Right atrium auricular region (tissue), 2 donors: ENCODE data around the gene MX1. TPM values are rescaled to one million over a fixed set of nuclear protein-coding genes. Genes with fewer than 3 reads are reported as not detected.

ENCODE experiments used
- DNase-seq: peaks from one replicate; pipeline ENCODE4 v3.0.0-alpha.2; 2019; ENCODE audit warnings: low spot score
- H3K27ac ChIP-seq, 2 donors: fragments of 200-600 bp; sonication (generic); 1 replicate in 1 of 2; 2 replicates in 1 of 2; pipeline ENCODE4 v1.5.1; 2016 to 2019
- H3K27me3 ChIP-seq, 2 donors: fragments of 200-600 bp; sonication (generic); one replicate each; pipeline versions ENCODE4 v1.5.1 to v1.6.0; 2017 to 2019
- H3K36me3 ChIP-seq: fragments of 200-600 bp; sonication (generic); one replicate; pipeline ENCODE4 v1.5.1; 2016
- H3K4me1 ChIP-seq, 2 donors: fragments of 200-600 bp; sonication (generic); one replicate each; pipeline versions ENCODE4 v1.5.1 to v1.6.0; 2017 to 2019
- H3K4me3 ChIP-seq, 2 donors: fragments of 200-600 bp; sonication (generic); 1 replicate in 1 of 2; 2 replicates in 1 of 2; pipeline ENCODE4 v1.5.1; 2017 to 2019; ENCODE audit warnings: mild to moderate bottlenecking in 1 of 2, moderate library complexity in 1 of 2
- H3K9me3 ChIP-seq, 2 donors: fragments of 200-600 bp; sonication (generic); one replicate each; pipeline ENCODE4 v1.5.1; 2019
- total RNA-seq, 2 donors: library from RNA; depleted of rRNA; stranded (reverse); fragments of >200 nt; gene quantifications; one replicate each; pipeline ENCODE4 v1.1.0, GENCODE V29; 2016
- TF ChIP-seq, protein P1 (sequence below), 2 donors: fragments of 200-600 bp; sonication (generic); IDR thresholded peaks; one replicate each; pipeline ENCODE4 v1.5.1; 2019; ENCODE audit warnings: antibody characterized with exemption in 2 of 2

MX1 gene
- total RNA-seq, 2 donors from 2014 or later = 6.9 to 8.5 TPM

DNA sequence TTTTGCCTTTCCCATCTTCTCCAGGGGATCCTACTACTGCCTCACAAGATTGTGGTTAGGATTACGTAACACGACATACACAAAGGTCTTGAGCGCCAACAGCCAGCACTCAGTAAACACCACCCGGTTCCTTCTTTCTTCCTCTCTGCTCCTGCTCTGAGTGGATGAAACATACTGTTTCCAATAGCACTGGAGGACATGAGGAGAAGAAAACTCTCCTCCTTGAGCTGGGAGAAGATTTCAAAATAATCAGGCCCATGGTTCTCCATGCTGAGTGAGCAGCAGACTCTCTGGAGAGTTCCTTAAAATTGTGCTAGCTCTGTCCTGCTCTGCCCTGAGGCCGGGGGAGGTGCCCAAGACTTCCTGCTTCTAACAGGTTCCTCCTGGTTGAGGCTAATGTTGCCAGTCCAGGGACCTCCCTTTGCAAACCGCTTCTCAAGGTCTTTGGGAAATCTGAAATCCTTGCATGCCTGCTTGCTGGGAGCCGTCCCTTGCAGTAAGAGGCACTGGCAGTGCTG lies 29.4 kb upstream of the MX1 start:
- no peaks in the 10 kb centered on the region for H3K9me3 ChIP-seq
- H3K4me3 ChIP-seq = no peak overlapping the region
- no peaks in the 10 kb centered on the region for H3K27me3 ChIP-seq
- TF ChIP-seq, protein P1, sequence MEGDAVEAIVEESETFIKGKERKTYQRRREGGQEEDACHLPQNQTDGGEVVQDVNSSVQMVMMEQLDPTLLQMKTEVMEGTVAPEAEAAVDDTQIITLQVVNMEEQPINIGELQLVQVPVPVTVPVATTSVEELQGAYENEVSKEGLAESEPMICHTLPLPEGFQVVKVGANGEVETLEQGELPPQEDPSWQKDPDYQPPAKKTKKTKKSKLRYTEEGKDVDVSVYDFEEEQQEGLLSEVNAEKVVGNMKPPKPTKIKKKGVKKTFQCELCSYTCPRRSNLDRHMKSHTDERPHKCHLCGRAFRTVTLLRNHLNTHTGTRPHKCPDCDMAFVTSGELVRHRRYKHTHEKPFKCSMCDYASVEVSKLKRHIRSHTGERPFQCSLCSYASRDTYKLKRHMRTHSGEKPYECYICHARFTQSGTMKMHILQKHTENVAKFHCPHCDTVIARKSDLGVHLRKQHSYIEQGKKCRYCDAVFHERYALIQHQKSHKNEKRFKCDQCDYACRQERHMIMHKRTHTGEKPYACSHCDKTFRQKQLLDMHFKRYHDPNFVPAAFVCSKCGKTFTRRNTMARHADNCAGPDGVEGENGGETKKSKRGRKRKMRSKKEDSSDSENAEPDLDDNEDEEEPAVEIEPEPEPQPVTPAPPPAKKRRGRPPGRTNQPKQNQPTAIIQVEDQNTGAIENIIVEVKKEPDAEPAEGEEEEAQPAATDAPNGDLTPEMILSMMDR (IDR thresholded peaks at IDR 0.05) = no peak
- peaks cover 15% of the 10 kb centered on the region for H3K36me3 ChIP-seq
- no peaks in the 10 kb centered on the region for H3K4me1 ChIP-seq
- peak; percentile 58 for DNase-seq
- H3K27ac ChIP-seq = no peak overlapping the region

DNA sequence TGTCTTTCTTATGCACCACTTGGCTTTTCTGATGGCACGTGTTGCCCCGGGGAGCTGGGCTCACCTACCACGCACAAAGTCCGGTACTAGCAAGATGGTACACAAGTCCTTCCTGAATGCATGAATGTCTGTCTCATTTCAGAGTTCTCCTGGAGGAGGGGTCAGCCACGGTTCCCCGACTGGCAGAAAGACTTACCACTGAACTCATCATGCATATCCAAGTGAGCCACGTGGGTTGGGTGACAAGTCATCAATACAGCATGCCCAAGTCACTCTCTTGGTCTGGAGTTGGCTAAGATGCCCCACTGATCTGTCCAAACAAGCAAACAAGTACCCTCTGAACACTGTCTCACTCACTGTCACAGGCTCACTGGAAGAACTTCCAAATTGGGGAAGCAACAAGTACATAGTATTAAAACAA lies 28.6 kb upstream of the MX1 start:
- DNase-seq = peak; percentile 56
- Histone ChIP-seq H3K27ac (no peak overlapping the region), H3K36me3 (peaks cover 15% of the 10 kb centered on the region), H3K4me3 (no peak overlapping the region), H3K9me3 (no peaks in the 10 kb centered on the region), H3K27me3 (no peaks in the 10 kb centered on the region), H3K4me1 (no peaks in the 10 kb centered on the region)
- TF ChIP-seq, protein P1 (IDR thresholded peaks at IDR 0.05) = no peak

DNA sequence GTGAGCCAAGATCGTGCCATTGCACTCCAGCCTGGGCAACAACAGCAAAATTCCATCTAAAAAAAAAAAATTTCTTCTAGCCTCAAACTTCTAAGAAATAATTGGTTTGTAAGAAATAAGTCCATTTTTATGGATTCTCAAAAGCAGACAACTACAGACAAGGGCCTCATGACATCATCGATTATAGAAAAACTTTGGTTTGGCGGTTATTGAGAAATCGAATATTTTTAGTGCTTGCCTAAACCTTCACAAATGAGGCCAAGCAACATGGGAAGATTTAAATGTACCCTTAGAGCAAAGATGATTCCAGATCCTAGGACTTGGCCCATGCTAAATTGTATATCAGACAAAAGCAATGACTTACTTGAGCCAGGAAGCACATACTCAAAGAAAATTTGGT lies 27.8 kb upstream of the MX1 start:
- H3K27ac ChIP-seq = no peak overlapping the region
- no peaks in the 10 kb centered on the region for H3K27me3 ChIP-seq
- peaks cover 15% of the 10 kb centered on the region for H3K36me3 ChIP-seq
- H3K4me1 ChIP-seq = no peaks in the 10 kb centered on the region
- TF ChIP-seq, protein P1 (IDR thresholded peaks at IDR 0.05) = no peak
- no peak overlapping the region for H3K4me3 ChIP-seq
- no peak for DNase-seq
- no peaks in the 10 kb centered on the region for H3K9me3 ChIP-seq

DNA sequence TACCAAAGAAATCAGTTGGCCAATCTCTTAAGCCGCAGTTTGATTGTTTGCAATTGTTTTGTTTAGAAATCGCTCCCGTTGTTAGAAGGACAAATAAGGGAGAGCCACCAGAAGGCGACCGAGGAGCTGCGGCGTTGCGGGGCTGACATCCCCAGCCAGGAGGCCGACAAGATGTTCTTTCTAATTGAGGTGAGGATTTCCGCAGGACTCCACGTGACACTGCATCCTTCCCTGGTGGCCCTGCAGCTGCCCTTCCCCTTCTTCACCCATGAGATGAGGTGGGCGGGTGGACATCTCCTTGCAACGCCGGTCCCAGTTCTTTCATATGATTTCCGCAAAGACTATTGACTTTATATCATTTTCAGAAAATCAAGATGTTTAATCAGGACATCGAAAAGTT lies 27.2 kb upstream of the MX1 start:
- no peaks in the 10 kb centered on the region for H3K9me3 ChIP-seq
- no peaks in the 10 kb centered on the region for H3K4me1 ChIP-seq
- H3K36me3 ChIP-seq = peaks cover 15% of the 10 kb centered on the region
- no peak overlapping the region for H3K27ac ChIP-seq
- DNase-seq = no peak
- TF ChIP-seq, protein P1 (IDR thresholded peaks at IDR 0.05) = no peak
- H3K27me3 ChIP-seq = no peaks in the 10 kb centered on the region
- H3K4me3 ChIP-seq = no peak overlapping the region

DNA sequence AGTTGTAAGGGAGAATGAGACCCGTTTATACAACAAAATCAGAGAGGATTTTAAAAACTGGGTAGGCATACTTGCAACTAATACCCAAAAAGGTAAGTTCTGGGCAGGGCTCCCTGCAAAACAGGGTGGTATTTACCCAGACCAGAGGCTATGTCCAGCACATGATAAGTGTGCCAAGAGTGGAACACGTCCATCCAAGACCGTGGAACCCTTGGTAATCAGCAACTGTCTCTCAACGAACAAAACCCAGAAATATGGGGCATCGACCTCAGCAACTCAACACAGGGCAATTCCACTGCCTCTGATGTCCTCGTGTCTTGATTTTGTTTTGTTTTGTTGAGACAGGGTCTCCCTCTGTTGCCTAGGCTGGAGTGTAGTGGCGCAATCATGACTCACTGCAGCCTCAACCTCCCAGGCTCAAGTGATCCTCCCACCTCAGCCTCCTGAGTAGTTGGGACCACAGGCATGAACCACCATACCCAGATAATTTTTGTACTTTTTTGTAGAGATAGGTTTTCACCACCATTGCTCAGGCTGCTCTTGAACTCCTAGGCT lies 26.7 kb upstream of the MX1 start:
- no peak overlapping the region for H3K4me3 ChIP-seq
- H3K4me1 ChIP-seq = no peaks in the 10 kb centered on the region
- no peaks in the 10 kb centered on the region for H3K9me3 ChIP-seq
- H3K27me3 ChIP-seq = no peaks in the 10 kb centered on the region
- no peak overlapping the region for H3K27ac ChIP-seq
- no peak for DNase-seq
- peaks cover 15% of the 10 kb centered on the region for H3K36me3 ChIP-seq
- TF ChIP-seq, protein P1 (IDR thresholded peaks at IDR 0.05) = no peak

DNA sequence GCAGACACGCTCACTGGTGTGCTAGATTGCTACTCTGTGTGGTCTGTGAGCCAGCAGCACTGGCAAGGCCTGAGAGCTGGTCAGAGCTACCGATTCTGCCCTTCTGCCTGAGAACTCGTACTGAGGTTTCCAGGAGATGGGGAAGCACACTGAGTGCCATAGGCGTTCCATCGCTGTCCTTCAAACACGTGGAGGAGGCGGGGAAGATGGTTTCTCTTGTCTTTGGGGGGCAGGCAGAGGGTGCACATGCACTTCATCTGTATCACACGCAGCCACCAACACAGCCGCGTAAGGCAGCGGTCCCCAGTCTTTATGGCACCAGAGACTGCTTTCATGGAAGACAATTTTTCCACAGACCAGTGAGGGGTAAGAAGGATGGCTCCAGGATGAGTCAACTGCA lies 23.8 kb upstream of the MX1 start:
- Histone ChIP-seq H3K4me3 (no peak overlapping the region), H3K27ac (no peak overlapping the region), H3K27me3 (no peaks in the 10 kb centered on the region), H3K36me3 (peaks cover 15% of the 10 kb centered on the region), H3K4me1 (no peaks in the 10 kb centered on the region), H3K9me3 (no peaks in the 10 kb centered on the region)
- TF ChIP-seq, protein P1 (IDR thresholded peaks at IDR 0.05) = no peak
- no peak for DNase-seq
